CD4-positive, alpha-beta T cell treated with Interleukin-12 subunit alpha and Interleukin-12 subunit beta, for 1 hour (primary cell): ENCODE measurements around the gene TMEM109.

Source experiments
- DNase-seq: peaks from one replicate; pipeline ENCODE4 v3.0.0-alpha.2; 2020

TMEM109 gene

GRCh38 chr11:60944490-60945294, 30.7 kb downstream of the TMEM109 start:
- no peak for DNase-seq

GRCh38 chr11:60945295-60945667, 31.3 kb downstream of the TMEM109 start:
- no peak for DNase-seq

- no peak for DNase-seq
Observed at GRCh38 chr11:60946601-60947264, 32.8 kb downstream of the TMEM109 start.

- no peak for DNase-seq
Observed at GRCh38 chr11:60947700-60948099, 33.7 kb downstream of the TMEM109 start.

GRCh38 chr11:60948250-60948649, 34.3 kb downstream of the TMEM109 start:
- no peak for DNase-seq

GRCh38 chr11:60950024-60950423, 36.1 kb downstream of the TMEM109 start:
- no peak for DNase-seq

- peak; percentile 20 for DNase-seq
Observed at GRCh38 chr11:60950933-60951605, 37.1 kb downstream of the TMEM109 start.

GRCh38 chr11:60951606-60951903, 37.6 kb downstream of the TMEM109 start:
- DNase-seq: no peak

- peak; percentile 40 for DNase-seq
Observed at GRCh38 chr11:60951904-60952741, 38.2 kb downstream of the TMEM109 start, which contains the start of gene SLC15A3. TSS of gene SLC15A3 (minus strand) at chr11:60952176. CDS start at chr11:60951551, 625 bp downstream.

- DNase-seq: no peak
Observed at GRCh38 chr11:60952742-60953170, 38.8 kb downstream of the TMEM109 start.

- no peak for DNase-seq
Observed at GRCh38 chr11:60953781-60954180, 39.8 kb downstream of the TMEM109 start.

GRCh38 chr11:60954421-60954820, 40.5 kb downstream of the TMEM109 start:
- no peak for DNase-seq

GRCh38 chr11:60955571-60955970, 41.6 kb downstream of the TMEM109 start:
- DNase-seq: no peak

GRCh38 chr11:60957188-60957587, 43.2 kb downstream of the TMEM109 start:
- no peak for DNase-seq

GRCh38 chr11:60959431-60959830, 45.5 kb downstream of the TMEM109 start:
- no peak for DNase-seq

GRCh38 chr11:60960405-60960804, 46.4 kb downstream of the TMEM109 start:
- DNase-seq: no peak

- DNase-seq: no peak
Observed at GRCh38 chr11:60964801-60965200, 50.8 kb downstream of the TMEM109 start.

- no peak for DNase-seq
Observed at GRCh38 chr11:60966890-60967289, 52.9 kb downstream of the TMEM109 start.

- no peak for DNase-seq
Observed at GRCh38 chr11:60968223-60968622, 54.3 kb downstream of the TMEM109 start.

GRCh38 chr11:60970369-60970774, 56.4 kb downstream of the TMEM109 start:
- DNase-seq: peak; percentile 84

- no peak for DNase-seq
Observed at GRCh38 chr11:60970890-60971289, 56.9 kb downstream of the TMEM109 start.

GRCh38 chr11:60971520-60971919, 57.6 kb downstream of the TMEM109 start, which contains the start of gene CD6:
TSS of gene CD6 (plus strand) at chr11:60971680. CDS start at chr11:60971866, 186 bp downstream.
- DNase-seq: peak; percentile 79
